ENCODE data around the gene SLC7A8. TPM values are rescaled to one million over a fixed set of nuclear protein-coding genes. Genes with fewer than 3 reads are reported as not detected.

SLC7A8 gene
- total RNA-seq, 2 donors from 2014 or later = 1.2 to 1.9 TPM

GRCh38 chr14:23169622-23170021 is 13.8 kb downstream of the SLC7A8 start:
- H3K36me3 Mint-ChIP-seq = no peaks in the 10 kb centered on the region
- H3K27ac Mint-ChIP-seq = no peak overlapping the region
- DNase-seq (ENCODE audit: low spot score in 2 of 2) (no peak), ATAC-seq (no peak)
- no peaks in the 10 kb centered on the region for H3K9me3 Mint-ChIP-seq

GRCh38 chr14:23168246-23168645 is 15.2 kb downstream of the SLC7A8 start:
- Mint-ChIP-seq H3K9me3 (no peaks in the 10 kb centered on the region), H3K27ac (no peak overlapping the region)
- no peak for ATAC-seq

DNA sequence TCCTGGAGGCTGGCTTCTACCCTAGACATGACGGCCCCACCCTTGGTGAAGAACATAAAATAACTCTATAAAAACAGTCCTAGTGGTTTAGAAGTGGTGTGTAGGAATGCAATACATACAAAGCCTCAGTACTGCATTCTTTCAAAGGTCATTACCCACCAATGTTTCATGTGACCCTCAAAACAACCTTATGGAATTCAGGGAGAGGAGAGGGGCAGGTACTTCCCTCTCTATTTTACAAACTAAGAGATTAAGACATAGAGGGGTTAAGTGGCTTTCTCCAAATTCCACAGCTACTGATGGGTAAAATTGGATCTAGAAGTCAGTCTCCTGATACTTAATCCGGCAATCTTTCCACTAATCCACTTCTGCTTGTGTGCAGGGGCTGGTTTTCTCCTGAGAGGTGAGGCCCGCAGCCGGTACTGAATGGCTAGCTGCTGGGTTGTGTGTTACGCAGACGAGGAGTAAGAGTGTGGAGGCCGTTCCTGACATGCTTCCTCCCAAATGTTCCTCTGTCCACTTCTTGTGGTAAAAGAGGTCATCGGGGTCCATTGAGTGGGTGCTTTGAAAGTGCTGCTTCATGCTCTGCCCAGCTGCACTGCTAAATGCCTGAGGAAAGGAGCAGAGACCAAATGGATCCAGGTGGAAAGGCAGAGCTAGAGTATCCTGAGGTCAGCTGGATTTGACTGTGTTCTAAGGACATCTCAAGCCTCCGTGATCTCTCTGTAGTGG is 16.2 kb downstream of the SLC7A8 start:
- H3K36me3 Mint-ChIP-seq = no peaks in the 10 kb centered on the region
- no peak for DNase-seq (ENCODE audit: low spot score in 2 of 2)
- ATAC-seq = no peak
- H3K9me3 Mint-ChIP-seq = no peaks in the 10 kb centered on the region
- no peak overlapping the region for H3K27ac Mint-ChIP-seq

More at GRCh38 chr14:23168246-23168645, 15.2 kb downstream of the SLC7A8 start:
- H3K36me3 Mint-ChIP-seq = no peaks in the 10 kb centered on the region
- DNase-seq (ENCODE audit: low spot score in 2 of 2) = no peak

DNA sequence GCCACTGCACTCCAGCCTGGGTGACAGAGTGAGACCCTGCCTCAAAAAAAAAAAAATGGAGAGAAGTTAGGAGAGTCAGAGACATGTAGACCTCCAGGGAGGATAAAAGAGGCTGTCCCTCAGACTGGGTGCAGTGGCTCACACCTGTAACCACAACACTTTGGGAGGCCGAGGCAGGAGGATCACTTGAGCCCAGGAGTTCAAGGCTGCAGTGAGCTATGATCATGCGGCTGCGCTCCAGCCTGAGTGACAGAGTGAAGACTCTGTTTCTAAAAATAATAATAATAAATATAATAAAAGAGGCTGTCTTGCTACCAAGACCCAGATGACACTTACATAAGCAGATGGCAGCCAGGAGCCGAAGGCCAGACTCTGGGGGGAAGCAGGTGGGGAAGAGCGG is 18.5 kb downstream of the SLC7A8 start:
- Mint-ChIP-seq H3K27ac (no peak overlapping the region), H3K9me3 (no peaks in the 10 kb centered on the region), H3K36me3 (no peaks in the 10 kb centered on the region)
- DNase-seq (ENCODE audit: low spot score in 2 of 2) (no peak), ATAC-seq (no peak)

- no peaks in the 10 kb centered on the region for H3K36me3 Mint-ChIP-seq
- H3K9me3 Mint-ChIP-seq = no peaks in the 10 kb centered on the region
Observed at GRCh38 chr14:23164250-23164649, 19.2 kb downstream of the SLC7A8 start.

DNA sequence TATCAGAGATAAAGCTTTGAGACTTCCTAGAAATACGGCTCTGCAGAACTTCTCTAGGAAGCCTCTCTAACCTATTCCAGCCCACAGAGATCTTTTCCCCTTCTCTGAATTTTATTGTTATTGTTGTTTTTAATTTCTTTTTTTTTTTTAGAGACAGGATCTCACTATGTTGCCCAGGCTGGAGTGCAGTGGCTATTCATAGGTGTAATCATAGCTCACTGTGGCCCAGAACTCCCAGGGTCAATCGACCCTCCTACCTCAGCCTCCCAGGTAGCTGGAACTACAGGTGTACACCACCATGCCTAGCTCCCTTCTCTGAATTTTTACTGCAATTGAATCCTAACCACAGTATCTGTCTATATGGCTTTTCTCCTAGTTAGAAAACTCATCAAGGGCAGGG is 19.6 kb downstream of the SLC7A8 start:
- Mint-ChIP-seq H3K27ac (no peak overlapping the region), H3K36me3 (no peaks in the 10 kb centered on the region), H3K9me3 (no peaks in the 10 kb centered on the region)
- ATAC-seq (no peak), DNase-seq (ENCODE audit: low spot score in 2 of 2) (no peak)

More at GRCh38 chr14:23164250-23164649, 19.2 kb downstream of the SLC7A8 start:
- no peak overlapping the region for H3K27ac Mint-ChIP-seq
- DNase-seq (ENCODE audit: low spot score in 2 of 2) = no peak
- ATAC-seq = no peak

DNA sequence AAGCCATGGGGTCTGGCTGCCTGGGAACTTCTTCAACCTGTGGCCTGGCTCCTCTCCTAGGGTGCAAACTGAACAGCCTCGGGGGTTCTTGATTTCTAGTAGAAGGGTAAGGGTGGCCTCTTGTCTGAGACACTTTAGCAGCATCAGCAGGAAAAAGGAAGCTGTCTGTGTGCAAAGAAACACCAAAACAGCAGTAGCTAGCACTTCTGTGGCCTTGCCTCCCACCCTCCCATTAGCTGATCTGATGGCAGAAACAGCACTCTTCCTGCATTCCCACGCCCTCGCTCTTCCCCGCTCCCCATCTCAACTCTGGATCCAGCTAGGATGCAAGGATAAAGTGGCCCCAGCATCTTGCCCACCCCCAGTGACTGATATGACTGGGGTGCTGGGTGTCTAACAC is 20.7 kb downstream of the SLC7A8 start:
- H3K27ac Mint-ChIP-seq = peak overlapping the region in 1 of 2 donors; percentile 84
- DNase-seq (ENCODE audit: low spot score in 2 of 2) = no peak
- no peak for ATAC-seq
- H3K9me3 Mint-ChIP-seq = no peaks in the 10 kb centered on the region
- H3K36me3 Mint-ChIP-seq = no peaks in the 10 kb centered on the region

DNA sequence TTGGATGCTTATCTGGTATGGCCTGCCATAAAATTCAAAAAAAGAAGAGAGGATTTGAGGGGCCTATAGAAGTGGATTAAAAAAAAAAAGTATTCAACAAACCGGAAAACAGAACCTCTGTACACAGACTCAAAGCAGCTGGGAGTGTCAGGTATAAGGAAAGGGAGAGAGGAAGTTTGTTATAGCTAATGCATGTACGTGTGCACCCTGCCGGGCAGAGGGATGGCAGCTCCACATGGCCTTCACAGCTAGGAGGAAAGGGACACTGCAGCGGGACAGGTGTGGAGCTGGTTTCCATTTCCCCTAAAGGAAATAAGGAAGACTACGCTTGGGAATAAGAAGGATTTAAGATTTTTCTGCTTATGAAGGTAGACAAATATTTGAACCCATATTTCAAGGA is 21.5 kb downstream of the SLC7A8 start:
- no peaks in the 10 kb centered on the region for H3K36me3 Mint-ChIP-seq
- ATAC-seq (no peak), DNase-seq (ENCODE audit: low spot score in 2 of 2) (no peak)
- H3K27ac Mint-ChIP-seq = no peak overlapping the region
- no peaks in the 10 kb centered on the region for H3K9me3 Mint-ChIP-seq

DNA sequence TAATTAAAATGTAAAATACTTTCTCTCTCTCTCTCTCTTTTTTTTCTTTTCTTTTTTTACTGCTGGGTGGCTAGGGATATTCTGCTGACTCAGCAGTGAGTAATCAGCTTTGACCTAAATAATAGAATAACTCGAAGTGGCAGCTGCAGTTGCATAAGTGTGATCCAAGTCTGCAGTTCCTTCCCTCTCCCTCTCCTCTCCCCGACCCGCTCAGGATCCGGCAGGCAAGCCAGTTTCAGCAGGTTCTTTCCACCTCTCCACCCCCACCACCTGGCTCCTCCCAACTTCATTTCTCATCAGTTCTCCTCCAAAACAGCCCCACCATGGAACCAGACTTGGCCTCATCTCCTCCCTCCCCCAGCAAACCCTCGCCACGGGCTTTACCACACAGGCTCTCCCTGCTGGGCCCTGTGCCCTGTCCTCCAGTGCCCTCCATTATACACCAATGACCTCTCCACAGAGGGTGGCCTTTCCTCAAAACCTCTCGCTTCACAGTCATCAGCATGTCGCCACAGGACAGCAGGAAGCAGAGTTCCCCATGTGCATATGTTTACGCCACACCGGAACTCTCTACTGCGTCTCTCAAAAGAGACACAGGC is 22.4 kb downstream of the SLC7A8 start:
- Mint-ChIP-seq H3K36me3 (no peaks in the 10 kb centered on the region), H3K27ac (peak overlapping the region in 1 of 2 donors; percentile 40), H3K9me3 (no peaks in the 10 kb centered on the region)
- no peak for ATAC-seq
- no peak for DNase-seq (ENCODE audit: low spot score in 2 of 2)

DNA sequence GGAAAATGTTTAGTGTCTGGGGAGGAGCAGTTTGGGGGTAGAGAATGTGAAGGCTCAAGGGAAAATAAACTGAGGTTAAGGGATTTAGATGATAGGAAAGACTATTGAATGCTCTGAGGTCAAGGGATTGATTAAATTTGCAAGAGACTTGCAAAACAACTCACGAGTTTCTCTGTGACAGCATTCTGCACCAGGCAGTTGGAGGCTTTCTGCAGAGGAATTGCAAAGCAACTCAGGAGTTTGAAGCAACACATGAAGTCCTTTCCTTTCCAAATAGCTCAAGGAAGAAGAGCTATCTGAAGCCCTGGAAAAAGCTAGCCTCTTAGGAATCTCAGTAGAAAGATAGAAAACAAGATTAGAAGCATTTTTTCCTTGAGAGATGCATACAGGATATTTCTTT is 23.9 kb downstream of the SLC7A8 start:
- ATAC-seq = no peak
- H3K27ac Mint-ChIP-seq = no peak overlapping the region
- no peaks in the 10 kb centered on the region for H3K36me3 Mint-ChIP-seq
- H3K9me3 Mint-ChIP-seq = no peaks in the 10 kb centered on the region
- DNase-seq (ENCODE audit: low spot score in 2 of 2) = no peak

DNA sequence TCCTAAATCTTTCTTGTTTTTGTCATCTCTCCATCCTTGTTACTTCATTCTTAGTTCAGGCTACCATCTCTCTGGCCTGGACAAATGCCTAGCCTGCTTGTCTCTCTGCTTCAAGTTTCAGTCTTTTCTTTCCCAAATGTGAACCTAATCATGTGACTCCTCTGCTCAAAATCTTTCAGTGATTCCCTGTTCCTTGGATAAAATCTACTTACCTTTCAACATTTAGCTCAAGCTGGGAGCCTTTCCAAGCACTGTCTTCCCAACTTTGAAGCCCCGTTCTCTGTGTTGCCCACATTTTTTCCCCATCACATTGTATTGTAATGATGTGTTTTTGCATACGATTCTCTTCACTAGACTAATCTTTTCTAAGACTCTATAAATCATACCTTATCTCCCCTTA is 24.7 kb downstream of the SLC7A8 start:
- DNase-seq (ENCODE audit: low spot score in 2 of 2) (no peak), ATAC-seq (no peak)
- H3K9me3 Mint-ChIP-seq = no peaks in the 10 kb centered on the region
- no peak overlapping the region for H3K27ac Mint-ChIP-seq
- H3K36me3 Mint-ChIP-seq = no peaks in the 10 kb centered on the region

DNA sequence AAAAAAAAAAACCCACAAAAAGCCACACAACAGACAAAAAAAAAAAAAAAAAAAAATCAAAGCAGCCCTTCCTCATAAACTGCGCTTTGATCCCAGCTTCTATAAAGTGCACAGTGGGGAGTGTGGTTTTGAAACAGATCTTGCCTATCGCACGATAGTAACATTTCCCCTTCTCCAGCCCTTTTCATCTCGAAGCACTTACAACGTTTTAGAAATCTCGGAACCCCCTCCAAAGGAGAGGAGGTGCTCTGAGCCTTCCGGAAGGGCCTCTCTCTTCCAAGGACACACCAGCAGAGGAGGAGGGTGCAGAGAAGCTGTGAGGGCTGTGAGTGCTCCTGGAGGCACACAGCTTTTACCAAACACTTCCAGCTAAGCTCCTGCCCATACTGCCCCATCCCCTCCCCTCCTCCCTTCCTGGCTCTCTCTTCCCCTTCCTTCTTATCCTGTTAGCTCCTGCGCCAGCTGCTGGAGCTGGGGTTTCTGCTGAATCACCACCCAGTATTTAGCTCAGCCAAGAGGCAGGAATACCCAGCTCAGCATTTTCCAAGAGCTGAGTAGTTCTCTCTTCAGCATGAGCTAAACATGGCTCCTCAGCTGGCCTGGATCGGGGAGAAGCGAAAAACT is 28.4 kb downstream of the SLC7A8 start:
- H3K27ac Mint-ChIP-seq = no peak overlapping the region

GRCh38 chr14:23153851-23154796 is 29.3 kb downstream of the SLC7A8 start:
- Mint-ChIP-seq H3K27ac (no peak overlapping the region), H3K36me3 (no peaks in the 10 kb centered on the region), H3K9me3 (no peaks in the 10 kb centered on the region)
- DNase-seq (ENCODE audit: low spot score in 2 of 2) = no peak
- peak in 1 of 2 donors; percentile 50 for ATAC-seq

More for the DNA sequence above, 28.4 kb downstream of the SLC7A8 start:
- Mint-ChIP-seq H3K36me3 (no peaks in the 10 kb centered on the region), H3K9me3 (no peaks in the 10 kb centered on the region)
- DNase-seq (ENCODE audit: low spot score in 2 of 2) (no peak), ATAC-seq (peak in 1 of 2 donors; percentile 57)

DNA sequence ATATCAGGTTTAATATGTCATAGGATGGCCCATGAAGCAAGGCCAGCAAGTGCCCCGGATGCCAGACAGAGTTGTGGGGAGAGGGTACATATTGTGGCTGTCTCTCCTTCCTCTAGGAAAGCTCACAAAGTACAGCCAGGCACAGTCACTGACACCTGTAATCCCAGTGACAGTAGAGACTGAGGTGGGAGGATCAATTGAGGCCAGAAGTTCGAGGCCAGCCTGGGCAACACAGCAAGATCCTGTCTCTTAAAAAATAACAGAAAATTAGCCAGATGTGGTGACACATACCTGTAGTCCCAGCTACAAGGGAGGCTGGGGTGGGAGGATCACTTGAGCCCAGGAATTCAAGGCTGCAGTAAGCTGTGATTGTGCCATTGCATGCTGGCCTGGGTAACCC is 32.1 kb downstream of the SLC7A8 start:
- DNase-seq (ENCODE audit: low spot score in 2 of 2) = no peak
- no peak for ATAC-seq
- Mint-ChIP-seq H3K27ac (peak overlapping the region in 1 of 2 donors; percentile 33), H3K36me3 (no peaks in the 10 kb centered on the region), H3K9me3 (no peaks in the 10 kb centered on the region)

DNA sequence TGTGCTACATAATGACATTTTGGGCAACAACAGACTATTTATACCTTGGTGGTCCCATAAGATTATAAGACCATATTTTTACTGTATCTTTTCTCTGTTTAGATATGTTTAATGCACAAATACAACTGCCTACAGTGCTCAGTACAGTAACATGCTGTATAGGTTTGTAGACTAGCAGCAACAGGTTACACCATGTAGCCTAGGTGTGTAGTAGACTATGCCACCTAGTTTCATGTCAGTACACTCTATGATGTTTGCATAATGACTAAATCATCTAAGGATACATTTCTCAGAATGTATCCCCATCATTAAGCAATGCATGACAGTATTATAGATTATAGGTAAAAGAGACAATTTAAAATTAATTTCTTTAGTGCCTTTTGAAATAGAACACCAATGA is 33.7 kb downstream of the SLC7A8 start:
- H3K27ac Mint-ChIP-seq = no peak overlapping the region
- H3K9me3 Mint-ChIP-seq = no peaks in the 10 kb centered on the region
- ATAC-seq (no peak), DNase-seq (ENCODE audit: low spot score in 2 of 2) (no peak)
- no peaks in the 10 kb centered on the region for H3K36me3 Mint-ChIP-seq

DNA sequence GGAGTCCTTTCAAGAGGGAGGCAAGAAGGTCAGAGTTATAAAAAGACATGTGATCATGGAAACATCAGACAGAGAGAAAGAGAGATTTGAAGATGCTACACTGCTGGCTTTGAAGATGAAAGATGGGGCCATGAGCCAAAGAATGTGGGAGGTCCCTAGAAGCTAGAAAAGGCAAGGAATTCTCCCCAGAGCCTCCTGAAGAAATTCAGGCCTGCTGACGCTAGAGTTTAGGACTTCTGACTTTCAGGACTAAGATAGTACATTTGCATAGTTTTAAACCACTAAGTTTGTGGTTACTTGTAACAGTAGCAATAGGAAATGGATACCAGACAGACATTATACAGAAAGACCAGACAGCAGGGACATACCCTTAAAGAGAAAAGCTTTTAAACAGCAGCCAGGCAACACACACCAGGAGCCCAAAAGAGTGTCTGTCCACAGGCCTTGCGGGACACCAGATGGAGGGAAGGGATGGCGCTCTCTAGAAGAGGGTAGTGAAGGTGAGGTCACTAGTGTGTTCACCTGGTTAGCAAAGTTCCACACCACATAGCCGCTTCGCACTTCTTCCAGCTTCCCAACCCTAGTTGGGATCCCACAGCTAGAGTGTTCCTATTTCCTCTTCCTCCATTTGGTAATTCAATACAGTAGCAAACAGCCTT is 34.7 kb downstream of the SLC7A8 start:
- DNase-seq (ENCODE audit: low spot score in 2 of 2) (no peak), ATAC-seq (no peak)
- no peaks in the 10 kb centered on the region for H3K9me3 Mint-ChIP-seq
- H3K36me3 Mint-ChIP-seq = no peaks in the 10 kb centered on the region
- no peak overlapping the region for H3K27ac Mint-ChIP-seq

All from activated naive CD4-positive, alpha-beta T cell treated with anti-CD3 and anti-CD28 coated beads, Interleukin-2, amount 50 U/mL, for 72 hours (primary cell).